Measurements from ENCODE around the gene SPINK6. TPM values are rescaled to one million over a fixed set of nuclear protein-coding genes. Genes with fewer than 3 reads are reported as not detected.

SPINK6 gene
- total and polyA plus RNA-seq, 2 of the 8 experiments (the other 6 are each of a cell fraction or from before 2014, with no cell fraction given), result not detected

DNA sequence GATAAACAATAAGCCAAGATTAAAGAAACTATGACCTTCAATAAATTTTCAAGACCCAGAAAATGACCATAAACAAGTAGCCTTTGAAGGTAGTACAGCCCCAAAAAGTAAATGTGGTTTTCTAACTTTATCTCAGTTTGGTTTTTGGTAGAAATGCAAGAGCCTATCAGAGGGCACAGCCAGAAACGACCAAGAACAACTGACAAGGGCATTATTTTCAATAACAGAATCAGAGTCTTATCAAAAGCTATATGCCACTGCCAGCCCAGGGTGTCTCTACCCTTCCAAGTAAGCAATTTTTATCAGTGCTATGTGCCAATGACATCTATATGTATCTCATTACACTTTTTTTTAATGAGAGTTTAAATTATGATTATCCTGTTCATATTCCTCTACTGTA lies 11.8 kb upstream of the SPINK6 start:
- Histone ChIP-seq H4K8ac (ENCODE audit: extremely low read depth, insufficient read depth, low read length) (no peak overlapping the region), H4K20me1 (replicated peaks in 1 of 2; ENCODE audit: control insufficient read depth in 1 of 2, insufficient read depth in 2 of 2, low read length in 2 of 2) (no peaks in the 10 kb centered on the region), H3K79me1 (ENCODE audit: low read depth, low read length) (no peaks in the 10 kb centered on the region), H2AFZ (ENCODE audit: low read length) (no peak overlapping the region), H3K9ac (replicated peaks in 1 of 4; ENCODE audit: extremely low read depth in 1 of 4, low read depth in 3 of 4, low read length in 3 of 4) (no peak overlapping the region), H3K4me2 (ENCODE audit: insufficient read depth in 1 of 2, low read depth in 2 of 2, low read length in 2 of 2) (no peak overlapping the region), H3K4me1 (replicated peaks in 1 of 4; ENCODE audit: control insufficient read depth in 3 of 4, insufficient read depth in 4 of 4, low read length in 3 of 4) (no peaks in the 10 kb centered on the region), H2BK5ac (ENCODE audit: low read depth, low read length) (no peak overlapping the region), H3K23me2 (ENCODE audit: low read depth, low read length) (no peaks in the 10 kb centered on the region), H3K27ac (ENCODE audit: low read depth, low read length) (no peak overlapping the region), H2AK5ac (ENCODE audit: low read depth, low read length) (no peak overlapping the region), H4K91ac (replicated peaks; ENCODE audit: insufficient read length, low read length) (no peak overlapping the region), H2BK20ac (ENCODE audit: low read length) (no peak overlapping the region), H3K23ac (ENCODE audit: insufficient read length) (no peak overlapping the region), H2BK120ac (replicated peaks; ENCODE audit: low read depth, low read length) (no peak overlapping the region), H2BK15ac (ENCODE audit: low read length) (no peak overlapping the region), H3K27me3 (replicated peaks in 1 of 4; ENCODE audit: control insufficient read depth in 3 of 4, extremely low read depth in 1 of 4, insufficient read depth in 3 of 4, low read length in 3 of 4) (no peaks in the 10 kb centered on the region), H3K36me3 (ENCODE audit: control insufficient read depth in 2 of 4, insufficient read depth in 4 of 4, low read length in 3 of 4) (no peaks in the 10 kb centered on the region), H3K4me3 (ENCODE audit: extremely low read depth in 1 of 4, insufficient read depth in 2 of 4, low read depth in 3 of 4, low read length in 4 of 4) (no peak overlapping the region), H3K56ac (replicated peaks; ENCODE audit: insufficient read length, low read depth, low read length) (no peak overlapping the region), H3K14ac (ENCODE audit: insufficient read length) (no peak overlapping the region), H3K4ac (replicated peaks; ENCODE audit: insufficient read length, low read depth, low read length) (no peak overlapping the region), H3K9me3 (ENCODE audit: insufficient read depth in 2 of 2, low read depth in 1 of 2, low read length in 1 of 2) (no peaks in the 10 kb centered on the region), H3K18ac (ENCODE audit: extremely low read depth, low read length) (no peak overlapping the region), H2BK12ac (ENCODE audit: low read depth, low read length) (no peak overlapping the region), H4K5ac (ENCODE audit: insufficient read length, low read depth, low read length) (no peak overlapping the region), H3K79me2 (ENCODE audit: control insufficient read depth in 1 of 2, insufficient read depth in 2 of 2, low read length in 2 of 2) (no peaks in the 10 kb centered on the region)
- FAIRE-seq (no peak), DNase-seq (ENCODE audit: low read depth in 1 of 2, low spot score in 2 of 2) (no peak)
- WGBS, 2 experiments (ENCODE audit: extremely low coverage in 1 of 2, insufficient coverage in 1 of 2, insufficient read length in 1 of 2, insufficient replicate concordance in 2 of 2, low coverage in 1 of 2, low lambda C conversion rate in 2 of 2, missing lambda C conversion rate in 1 of 2), result 78% methylated on average over 1 of the region's 1 CpG; no CpG with 5 or more reads in 1 of the 2 experiments
- CTCF ChIA-PET (ENCODE audit: partially characterized antibody), result interaction anchor here (0.5 to 1.5 kb wide), 3 partner anchors 11 to 215 kb away, joined by 3 to 4 read pairs (median 3); no protein-coding TSS in a partner anchor
- POLR2A ChIA-PET (ENCODE audit: partially characterized antibody), result no interaction called here
- TF ChIP-seq EP300 (IDR thresholded peaks at IDR 0.05; ENCODE audit: borderline replicate concordance in 1 of 2, low read depth in 2 of 2, low read length in 2 of 2) (no peak), GTF2F1 (IDR thresholded peaks at IDR 0.05; ENCODE audit: borderline replicate concordance, low read depth, low read length) (no peak), MAFK (IDR thresholded peaks at IDR 0.05; ENCODE audit: low read depth, low read length) (no peak), SIX5 (IDR thresholded peaks at IDR 0.05; ENCODE audit: low read depth, low read length) (no peak), KDM1A (IDR thresholded peaks at IDR 0.05; ENCODE audit: borderline replicate concordance, low read length) (no peak), EGR1 (IDR thresholded peaks at IDR 0.05; ENCODE audit: borderline replicate concordance, low read depth, low read length) (no peak), CBX5 (IDR thresholded peaks at IDR 0.05; ENCODE audit: low read depth, low read length) (no peak), NANOG (IDR thresholded peaks at IDR 0.05; ENCODE audit: insufficient read depth, low read depth, low read length, poor library complexity, severe bottlenecking) (no peak), PHF8 (conservative IDR thresholded peaks at IDR 0.05; ENCODE audit: low read depth, low read length) (no peak), SP1 (IDR thresholded peaks at IDR 0.05; ENCODE audit: low read depth, low read length) (no peak), RAD21 (IDR thresholded peaks at IDR 0.05 in 1 of 2, conservative IDR thresholded peaks at IDR 0.05 in 1 of 2; ENCODE audit: low read depth in 2 of 2, low read length in 2 of 2) (no peak)
- TF ChIP-seq, protein P1, sequence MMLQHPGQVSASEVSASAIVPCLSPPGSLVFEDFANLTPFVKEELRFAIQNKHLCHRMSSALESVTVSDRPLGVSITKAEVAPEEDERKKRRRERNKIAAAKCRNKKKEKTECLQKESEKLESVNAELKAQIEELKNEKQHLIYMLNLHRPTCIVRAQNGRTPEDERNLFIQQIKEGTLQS (IDR thresholded peaks at IDR 0.05; ENCODE audit: insufficient read depth, low read depth, low read length), result no peak

Measured in H1 (cell line).